22Rv1 (cell line): ENCODE results near the gene PLCB4.

Source experiments
- CTCF ChIP-seq: fragments of 450-650 bp; IDR thresholded peaks from 2 replicates; pipeline ENCODE4 v1.5.1; 2017; ENCODE audit warnings: mild to moderate bottlenecking
- ZFX ChIP-seq: fragments of 450-650 bp; IDR thresholded peaks from 2 replicates; pipeline ENCODE4 v1.6.1; 2017; ENCODE audit warnings: antibody characterized with exemption, borderline replicate concordance

- TF ChIP-seq CTCF (no peak), ZFX (no peak)
These were observed 78.7 kb downstream of the PLCB4 start for GRCh38 chr20:9147547-9148024.
